Left ventricle myocardium inferior (tissue), 1 donor: ENCODE measurements around the gene AREG. TPM values are rescaled to one million over a fixed set of nuclear protein-coding genes. Genes with fewer than 3 reads are reported as not detected.

Source experiments
- DNase-seq: peaks from one replicate; pipeline ENCODE4 v3.0.0-alpha.2; 2020
- H3K27ac ChIP-seq: fragments of 200-600 bp; replicated peaks from 2 replicates; pipeline ENCODE4 v1.8.0; 2021
- H3K27me3 ChIP-seq: fragments of 200-600 bp; 2 replicates; pipeline ENCODE4 v1.8.0; 2021; ENCODE audit warnings: low read depth
- H3K36me3 ChIP-seq: fragments of 200-600 bp; 2 replicates; pipeline ENCODE4 v1.8.0; 2021
- H3K4me1 ChIP-seq: fragments of 200-600 bp; 2 replicates; pipeline ENCODE4 v1.8.0; 2021
- H3K4me3 ChIP-seq: fragments of 200-600 bp; 2 replicates; pipeline ENCODE4 v1.8.0; 2021; ENCODE audit warnings: mild to moderate bottlenecking, moderate library complexity
- H3K9me3 ChIP-seq: fragments of 200-600 bp; replicated peaks from 2 replicates; pipeline ENCODE4 v1.8.0; 2021
- CTCF ChIP-seq: fragments of 200-600 bp; IDR thresholded peaks from 2 replicates; pipeline ENCODE4 v1.8.0; 2021; ENCODE audit warnings: antibody characterized with exemption, mild to moderate bottlenecking, borderline replicate concordance
- intact Hi-C: fragments of 100-400 bp; cut with micrococcal nuclease; formaldehyde crosslinking; loops from one replicate; pipeline ENCODE4 v1.11.0; 2022
- total RNA-seq: library from RNA; stranded (reverse); fragmentation: NEBNext Ultra II Directional; extraction: Animal tissue kit (Norgen Biotek cat#: 25700); gene quantifications from one replicate; pipeline ENCODE4 v1.2.1, GENCODE V29; 2021
- donor health status: DM: no; HTN: yes; CAD: no; lungs with severe emphysema.

The AREG gene
- total RNA-seq, 1 donor from 2014 or later = 0.55 TPM

GRCh38 chr4:74402692-74403456 is 42.1 kb upstream of the AREG start:
- no peak for DNase-seq
- H3K4me1 ChIP-seq = no peaks in the 10 kb centered on the region
- H3K27me3 ChIP-seq = no peaks in the 10 kb centered on the region
- H3K27ac ChIP-seq = no peak overlapping the region
- no peak for TF ChIP-seq CTCF
- no peaks in the 10 kb centered on the region for H3K36me3 ChIP-seq
- no peak overlapping the region for H3K4me3 ChIP-seq
- H3K9me3 ChIP-seq = peaks cover 5% of the 10 kb centered on the region
- intact Hi-C loops = no loop called here

- no peaks in the 10 kb centered on the region for H3K4me1 ChIP-seq
- no peaks in the 10 kb centered on the region for H3K36me3 ChIP-seq
- no peak for DNase-seq
- H3K4me3 ChIP-seq = no peak overlapping the region
- H3K27ac ChIP-seq = no peak overlapping the region
- no peaks in the 10 kb centered on the region for H3K27me3 ChIP-seq
- no peaks in the 10 kb centered on the region for H3K9me3 ChIP-seq
- no peak for TF ChIP-seq CTCF
- intact Hi-C loops = no loop called here
Observed at GRCh38 chr4:74407891-74408290, 37.0 kb upstream of the AREG start.

- Histone ChIP-seq H3K9me3 (no peaks in the 10 kb centered on the region), H3K27me3 (no peaks in the 10 kb centered on the region), H3K27ac (no peak overlapping the region), H3K4me1 (no peaks in the 10 kb centered on the region), H3K4me3 (no peak overlapping the region), H3K36me3 (no peaks in the 10 kb centered on the region)
- no peak for DNase-seq
- TF ChIP-seq CTCF = no peak
- intact Hi-C loops = no loop called here
Observed at GRCh38 chr4:74408639-74409038, 36.3 kb upstream of the AREG start.

GRCh38 chr4:74410272-74410671 is 34.7 kb upstream of the AREG start:
- no peaks in the 10 kb centered on the region for H3K4me1 ChIP-seq
- TF ChIP-seq CTCF = no peak
- H3K36me3 ChIP-seq = no peaks in the 10 kb centered on the region
- intact Hi-C loops = no loop called here
- no peak overlapping the region for H3K27ac ChIP-seq
- no peaks in the 10 kb centered on the region for H3K27me3 ChIP-seq
- DNase-seq = no peak
- H3K4me3 ChIP-seq = no peak overlapping the region
- H3K9me3 ChIP-seq = no peaks in the 10 kb centered on the region

GRCh38 chr4:74412225-74412624 is 32.7 kb upstream of the AREG start:
- no peak for DNase-seq
- Histone ChIP-seq H3K27me3 (no peaks in the 10 kb centered on the region), H3K4me1 (no peaks in the 10 kb centered on the region), H3K9me3 (no peaks in the 10 kb centered on the region), H3K4me3 (no peak overlapping the region), H3K36me3 (no peaks in the 10 kb centered on the region), H3K27ac (no peak overlapping the region)
- no peak for TF ChIP-seq CTCF
- intact Hi-C loops = no loop called here
